Muscle of back (tissue), 11 donors: ENCODE measurements around the gene SPCS2. TPM values are rescaled to one million over a fixed set of nuclear protein-coding genes. Genes with fewer than 3 reads are reported as not detected.
"Not testable (repeated sequence)": the region's sequence is repeated elsewhere in the genome, so short reads cannot be mapped to it uniquely, and the experiment has no call there.

Experiments used
- DNase-seq, 3 donors: peaks; one replicate each; pipeline versions ENCODE4 v3.0.0 to v3.0.0-alpha.2; 2013
- polyA plus RNA-seq, 10 donors: library from polyadenylated mRNA; unstranded; fragments of 120-200 nt; gene quantifications; one replicate each; pipeline ENCODE4 v1.2.1, GENCODE V29; 2013; ENCODE audit not compliant: insufficient read length in 10 of 10

SPCS2 gene
- polyA plus RNA-seq, 10 donors: 78.6 to 133 (median 105) TPM

GRCh38 chr11:74990941-74991340 is 41.9 kb downstream of the SPCS2 start:
- no peak for DNase-seq

- DNase-seq: no peak
Observed at GRCh38 chr11:74992852-74993251, 43.8 kb downstream of the SPCS2 start.

- no peak for DNase-seq
Observed at GRCh38 chr11:75000975-75001354, 51.9 kb downstream of the SPCS2 start.

GRCh38 chr11:75001686-75002085 is 52.6 kb downstream of the SPCS2 start:
- no peak for DNase-seq

- DNase-seq: no peak
Observed at GRCh38 chr11:75002516-75002915, 53.5 kb downstream of the SPCS2 start.

GRCh38 chr11:75004215-75004614 is 55.1 kb downstream of the SPCS2 start:
- DNase-seq: no peak

GRCh38 chr11:75011357-75011756 is 62.3 kb downstream of the SPCS2 start:
- DNase-seq: no peak

- DNase-seq: no peak
Observed at GRCh38 chr11:75011872-75012271, 62.8 kb downstream of the SPCS2 start.

GRCh38 chr11:75013051-75013450 is 64.0 kb downstream of the SPCS2 start:
- no peak for DNase-seq

GRCh38 chr11:75014129-75014528 is 65.1 kb downstream of the SPCS2 start:
- DNase-seq: peak; percentile 9 to 78 (median 55)

- DNase-seq: not testable (repeated sequence)
Observed at GRCh38 chr11:75019200-75019599, 70.1 kb downstream of the SPCS2 start.

- DNase-seq: not testable (repeated sequence)
Observed at GRCh38 chr11:75020328-75020727, 71.3 kb downstream of the SPCS2 start.

GRCh38 chr11:75022296-75022695 is 73.2 kb downstream of the SPCS2 start:
- DNase-seq: no peak

GRCh38 chr11:75022759-75023396 is 73.8 kb downstream of the SPCS2 start:
- peak; percentile 60 to 78 (median 73) for DNase-seq

GRCh38 chr11:75023446-75024067 is 74.5 kb downstream of the SPCS2 start:
- DNase-seq: no peak

- no peak for DNase-seq
Observed at GRCh38 chr11:75024068-75024449, 75.0 kb downstream of the SPCS2 start.

GRCh38 chr11:75024764-75025211 is 75.7 kb downstream of the SPCS2 start:
- DNase-seq: no peak

- DNase-seq: no peak
Observed at GRCh38 chr11:75025561-75025960, 76.5 kb downstream of the SPCS2 start.

- DNase-seq: no peak
Observed at GRCh38 chr11:75028321-75028720, 79.3 kb downstream of the SPCS2 start.
